ENCODE measurements around the gene CEP112.

- TF ChIP-seq CTCF (IDR thresholded peaks at IDR 0.05) (no peak), POLR2A (IDR thresholded peaks at IDR 0.05) (no peak)
Observed at GRCh38 chr17:66043419-66043818, 148.5 kb downstream of the CEP112 start.
